ENCODE measurements around the gene ATXN1.

DNA sequence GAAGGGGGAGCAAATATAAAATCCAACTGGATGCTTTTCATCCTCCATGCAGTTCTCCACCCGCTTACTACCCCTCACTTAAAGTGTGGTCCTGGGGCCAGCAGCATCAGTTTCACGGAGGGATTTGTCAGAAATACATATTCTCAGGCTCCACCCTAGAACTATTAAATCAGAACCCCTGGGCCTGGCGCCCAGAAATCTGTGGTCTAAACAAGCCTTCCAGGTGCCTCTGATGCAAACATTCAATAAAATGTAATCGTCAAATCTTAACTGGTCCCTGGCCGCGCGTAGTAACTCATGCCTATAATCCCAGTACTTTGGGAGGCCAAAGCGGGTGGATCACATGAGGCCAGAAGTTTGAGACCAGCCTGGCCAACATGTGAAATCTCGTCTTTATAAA lies 47.7 kb downstream of the ATXN1 start:
- no peak for TF ChIP-seq ZNF70 (CRISPR knock-in tag; IDR thresholded peaks at IDR 0.05)
- TF ChIP-seq ZFP3 (CRISPR knock-in tag; IDR thresholded peaks at IDR 0.05): no peak
- no peak for TF ChIP-seq ESRRG (CRISPR knock-in tag; IDR thresholded peaks at IDR 0.05)
- TF ChIP-seq, protein P1, sequence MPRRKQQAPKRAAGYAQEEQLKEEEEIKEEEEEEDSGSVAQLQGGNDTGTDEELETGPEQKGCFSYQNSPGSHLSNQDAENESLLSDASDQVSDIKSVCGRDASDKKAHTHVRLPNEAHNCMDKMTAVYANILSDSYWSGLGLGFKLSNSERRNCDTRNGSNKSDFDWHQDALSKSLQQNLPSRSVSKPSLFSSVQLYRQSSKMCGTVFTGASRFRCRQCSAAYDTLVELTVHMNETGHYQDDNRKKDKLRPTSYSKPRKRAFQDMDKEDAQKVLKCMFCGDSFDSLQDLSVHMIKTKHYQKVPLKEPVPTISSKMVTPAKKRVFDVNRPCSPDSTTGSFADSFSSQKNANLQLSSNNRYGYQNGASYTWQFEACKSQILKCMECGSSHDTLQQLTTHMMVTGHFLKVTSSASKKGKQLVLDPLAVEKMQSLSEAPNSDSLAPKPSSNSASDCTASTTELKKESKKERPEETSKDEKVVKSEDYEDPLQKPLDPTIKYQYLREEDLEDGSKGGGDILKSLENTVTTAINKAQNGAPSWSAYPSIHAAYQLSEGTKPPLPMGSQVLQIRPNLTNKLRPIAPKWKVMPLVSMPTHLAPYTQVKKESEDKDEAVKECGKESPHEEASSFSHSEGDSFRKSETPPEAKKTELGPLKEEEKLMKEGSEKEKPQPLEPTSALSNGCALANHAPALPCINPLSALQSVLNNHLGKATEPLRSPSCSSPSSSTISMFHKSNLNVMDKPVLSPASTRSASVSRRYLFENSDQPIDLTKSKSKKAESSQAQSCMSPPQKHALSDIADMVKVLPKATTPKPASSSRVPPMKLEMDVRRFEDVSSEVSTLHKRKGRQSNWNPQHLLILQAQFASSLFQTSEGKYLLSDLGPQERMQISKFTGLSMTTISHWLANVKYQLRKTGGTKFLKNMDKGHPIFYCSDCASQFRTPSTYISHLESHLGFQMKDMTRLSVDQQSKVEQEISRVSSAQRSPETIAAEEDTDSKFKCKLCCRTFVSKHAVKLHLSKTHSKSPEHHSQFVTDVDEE (CRISPR knock-in tag; IDR thresholded peaks at IDR 0.05): no peak
- TF ChIP-seq ARNTL (CRISPR knock-in tag; IDR thresholded peaks at IDR 0.05; ENCODE audit: borderline replicate concordance, low read depth): no peak
- TF ChIP-seq, protein P2, sequence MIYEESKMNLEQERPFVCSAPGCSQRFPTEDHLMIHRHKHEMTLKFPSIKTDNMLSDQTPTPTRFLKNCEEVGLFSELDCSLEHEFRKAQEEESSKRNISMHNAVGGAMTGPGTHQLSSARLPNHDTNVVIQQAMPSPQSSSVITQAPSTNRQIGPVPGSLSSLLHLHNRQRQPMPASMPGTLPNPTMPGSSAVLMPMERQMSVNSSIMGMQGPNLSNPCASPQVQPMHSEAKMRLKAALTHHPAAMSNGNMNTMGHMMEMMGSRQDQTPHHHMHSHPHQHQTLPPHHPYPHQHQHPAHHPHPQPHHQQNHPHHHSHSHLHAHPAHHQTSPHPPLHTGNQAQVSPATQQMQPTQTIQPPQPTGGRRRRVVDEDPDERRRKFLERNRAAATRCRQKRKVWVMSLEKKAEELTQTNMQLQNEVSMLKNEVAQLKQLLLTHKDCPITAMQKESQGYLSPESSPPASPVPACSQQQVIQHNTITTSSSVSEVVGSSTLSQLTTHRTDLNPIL (CRISPR knock-in tag; IDR thresholded peaks at IDR 0.05; ENCODE audit: low read depth): no peak
- TF ChIP-seq OSR1 (CRISPR knock-in tag; IDR thresholded peaks at IDR 0.05): no peak
- TF ChIP-seq, protein P3, sequence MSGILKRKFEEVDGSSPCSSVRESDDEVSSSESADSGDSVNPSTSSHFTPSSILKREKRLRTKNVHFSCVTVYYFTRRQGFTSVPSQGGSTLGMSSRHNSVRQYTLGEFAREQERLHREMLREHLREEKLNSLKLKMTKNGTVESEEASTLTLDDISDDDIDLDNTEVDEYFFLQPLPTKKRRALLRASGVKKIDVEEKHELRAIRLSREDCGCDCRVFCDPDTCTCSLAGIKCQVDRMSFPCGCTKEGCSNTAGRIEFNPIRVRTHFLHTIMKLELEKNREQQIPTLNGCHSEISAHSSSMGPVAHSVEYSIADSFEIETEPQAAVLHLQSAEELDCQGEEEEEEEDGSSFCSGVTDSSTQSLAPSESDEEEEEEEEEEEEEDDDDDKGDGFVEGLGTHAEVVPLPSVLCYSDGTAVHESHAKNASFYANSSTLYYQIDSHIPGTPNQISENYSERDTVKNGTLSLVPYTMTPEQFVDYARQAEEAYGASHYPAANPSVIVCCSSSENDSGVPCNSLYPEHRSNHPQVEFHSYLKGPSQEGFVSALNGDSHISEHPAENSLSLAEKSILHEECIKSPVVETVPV (CRISPR knock-in tag; IDR thresholded peaks at IDR 0.05): no peak
- TF ChIP-seq ZNF8 (CRISPR knock-in tag; IDR thresholded peaks at IDR 0.05): no peak
